22Rv1 (cell line): ENCODE measurements around the gene ZNF26.

Experiments used
- CTCF ChIP-seq: fragments of 450-650 bp; IDR thresholded peaks from 2 replicates; pipeline ENCODE4 v1.5.1; 2017; ENCODE audit warnings: mild to moderate bottlenecking
- ZFX ChIP-seq: fragments of 450-650 bp; IDR thresholded peaks from 2 replicates; pipeline ENCODE4 v1.6.1; 2017; ENCODE audit warnings: antibody characterized with exemption, borderline replicate concordance

- no peak for TF ChIP-seq CTCF
- no peak for TF ChIP-seq ZFX
These were observed 40.4 kb upstream of the ZNF26 start for GRCh38 chr12:132945806-132946205.
